Raji (cell line): ENCODE measurements around the gene PIGP.

Experiments
- POLR2A ChIP-seq: IDR thresholded peaks from 2 replicates; pipeline ENCODE4 v1.6.1; 2011; ENCODE audit warnings: low read depth, low read length, control low read depth; ENCODE audit not compliant: insufficient read depth

PIGP gene

DNA sequence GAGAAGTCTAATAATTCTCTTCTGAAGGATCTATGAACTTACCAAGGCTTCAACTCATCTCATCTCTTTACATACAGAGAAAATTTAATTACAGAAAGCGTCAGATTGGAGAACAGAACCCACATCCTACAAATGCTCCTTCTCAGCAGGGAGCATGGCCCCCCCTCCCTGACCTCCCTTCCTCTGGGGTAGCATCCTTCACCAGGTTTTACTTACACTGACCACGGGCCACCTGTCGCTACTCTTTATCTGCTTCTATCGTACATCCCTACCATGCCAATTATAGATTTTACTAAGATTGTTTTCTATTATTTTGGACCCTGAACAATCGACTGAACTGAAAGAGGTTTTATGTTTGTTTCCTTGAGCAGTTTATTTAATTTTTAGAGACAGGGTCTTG is 40.6 kb downstream of the PIGP start:
- no peak for TF ChIP-seq POLR2A

DNA sequence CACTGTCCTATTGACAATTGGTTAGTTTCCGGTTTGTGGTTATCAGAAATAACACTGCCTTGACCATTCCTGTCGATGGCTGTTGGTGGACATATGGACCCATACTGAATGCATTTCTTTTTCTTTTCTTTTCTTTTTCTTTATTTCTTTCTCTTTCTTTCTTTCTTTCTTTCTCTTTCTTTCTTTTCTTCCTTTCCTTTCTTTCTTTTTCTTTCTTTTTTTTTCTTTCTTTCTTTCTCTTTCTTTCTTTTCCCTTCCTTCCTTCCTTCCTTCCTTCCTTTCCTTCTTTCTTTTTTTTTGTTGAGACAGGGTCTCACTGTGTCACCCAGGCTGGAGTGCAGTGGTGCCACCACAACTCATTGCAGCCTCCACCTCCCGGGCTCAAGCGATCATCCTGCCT is 42.0 kb downstream of the PIGP start:
- TF ChIP-seq POLR2A: no peak

DNA sequence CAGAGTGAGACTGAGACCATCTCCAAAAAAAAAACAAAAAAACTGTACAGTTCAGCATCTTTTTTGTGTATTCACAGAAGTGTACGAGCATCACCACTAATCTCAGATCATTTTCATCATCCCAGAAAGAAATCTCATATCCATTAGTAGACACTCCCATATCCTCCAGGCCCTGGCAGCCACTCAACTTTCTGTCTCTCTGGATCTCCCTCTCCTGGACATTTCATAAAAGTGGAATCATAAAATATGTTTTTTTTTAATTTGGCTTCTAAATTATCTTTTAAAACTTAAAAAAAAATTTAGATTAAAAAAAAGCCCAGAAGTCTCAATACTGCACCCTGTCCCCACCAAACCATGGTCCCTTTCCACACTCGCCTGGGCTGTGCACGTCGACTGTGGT is 44.3 kb downstream of the PIGP start:
- no peak for TF ChIP-seq POLR2A

DNA sequence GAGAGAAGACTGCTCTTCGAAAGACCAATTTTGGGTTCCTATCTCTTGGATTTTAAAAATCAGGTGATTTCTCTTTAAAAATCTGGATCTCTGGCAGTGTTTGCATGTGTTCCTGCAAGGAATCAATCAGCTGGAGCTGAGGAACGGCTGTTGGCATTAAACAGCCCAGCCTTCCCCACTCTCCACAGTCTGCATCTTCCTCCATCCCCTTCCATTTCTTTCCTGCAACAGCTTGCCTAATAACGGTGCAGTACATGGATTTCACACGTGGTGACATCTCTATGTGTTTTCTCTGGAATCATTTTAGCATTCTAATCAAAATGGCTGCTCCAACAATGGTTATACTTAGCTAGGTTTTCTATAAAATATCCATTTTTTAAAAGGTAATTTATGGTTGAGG is 46.4 kb downstream of the PIGP start:
- no peak for TF ChIP-seq POLR2A

DNA sequence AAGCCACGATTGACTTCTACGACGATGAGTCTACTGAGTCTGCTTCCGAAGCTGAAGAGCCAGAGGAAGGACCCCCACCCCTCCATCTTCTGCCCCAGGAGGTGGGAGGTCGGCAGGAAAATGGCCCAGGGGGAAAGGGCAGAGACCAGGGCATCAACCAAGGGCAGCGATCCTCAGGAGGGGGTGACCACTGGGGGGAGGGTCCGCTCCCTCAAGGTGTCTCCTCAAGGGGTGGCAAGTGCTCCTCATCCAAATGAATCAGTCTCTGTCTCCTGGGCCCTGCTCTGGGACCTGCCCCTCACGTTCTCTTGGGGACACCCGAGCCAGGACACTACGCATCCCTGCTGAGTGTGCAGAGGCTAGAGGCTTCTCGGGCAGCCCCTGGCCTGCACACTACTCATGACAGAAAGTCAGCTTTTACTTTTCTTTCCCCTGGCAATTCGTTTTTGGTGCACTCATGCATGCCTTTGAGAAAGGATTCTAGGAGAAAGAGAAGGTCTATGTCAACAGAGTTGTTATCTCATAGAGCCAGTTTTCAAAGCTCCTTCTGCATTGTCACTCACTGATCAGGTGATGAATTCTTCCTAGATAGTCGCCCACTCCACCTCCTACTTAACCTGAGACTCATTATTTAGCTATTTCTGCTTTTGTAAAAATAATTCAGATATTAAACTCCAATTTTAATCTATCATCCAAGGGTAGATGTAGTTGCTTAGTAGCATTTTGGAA is 54.8 kb downstream of the PIGP start:
- TF ChIP-seq POLR2A: no peak
